H1 (cell line): Measurements from ENCODE around the gene EME2. TPM values are rescaled to one million over a fixed set of nuclear protein-coding genes. Genes with fewer than 3 reads are reported as not detected.

Experiments
- CEBPB ChIP-seq: IDR thresholded peaks from 2 replicates; pipeline ENCODE4 v1.6.1; 2012; ENCODE audit warnings: low read depth, low read length
- CHD1 ChIP-seq: IDR thresholded peaks from 2 replicates; pipeline ENCODE4 v1.6.1; 2012; ENCODE audit warnings: low read depth, low read length, improper control_type of control experiment
- CHD2 ChIP-seq: IDR thresholded peaks from 2 replicates; pipeline ENCODE4 v1.6.1; 2012; ENCODE audit warnings: low read length, improper control_type of control experiment
- CTBP2 ChIP-seq: IDR thresholded peaks from 2 replicates; pipeline ENCODE4 v1.7.0; 2011; ENCODE audit warnings: borderline replicate concordance, mild to moderate bottlenecking, moderate library complexity, mixed read lengths, low read length; ENCODE audit not compliant: insufficient read depth, insufficient read length
- EGR1 ChIP-seq: IDR thresholded peaks from 2 replicates; pipeline ENCODE4 v1.6.1; 2011; ENCODE audit warnings: low read depth, low read length, borderline replicate concordance
- GABPA ChIP-seq: IDR thresholded peaks from 2 replicates; pipeline ENCODE4 v1.6.1; 2011; ENCODE audit warnings: mild to moderate bottlenecking, low read length, moderate library complexity, borderline replicate concordance; ENCODE audit not compliant: insufficient read depth
- KDM4A ChIP-seq: IDR thresholded peaks from one replicate; pipeline ENCODE4 v1.7.1; 2012; ENCODE audit warnings: low read depth, mild to moderate bottlenecking, moderate library complexity, low read length, inconsistent platforms; ENCODE audit not compliant: severe bottlenecking
- KDM5A ChIP-seq: fragments of 200-600 bp; IDR thresholded peaks from 2 replicates; pipeline ENCODE4 v1.7.1; 2012; ENCODE audit warnings: mild to moderate bottlenecking, low read length, inconsistent platforms, mixed read lengths
- NRF1 ChIP-seq: IDR thresholded peaks from 2 replicates; pipeline ENCODE4 v1.6.1; 2011; ENCODE audit warnings: mild to moderate bottlenecking, low read depth, low read length, improper control_type of control experiment
- POLR2A ChIP-seq, 2 experiments: IDR thresholded peaks; 1 replicate in 1 of 2; 2 replicates in 1 of 2; pipeline ENCODE4 v1.6.1; 2011; ENCODE audit warnings: low read depth in 2 of 2, low read length in 2 of 2, mild to moderate bottlenecking in 2 of 2; ENCODE audit errors: control extremely low read depth in 1 of 2
- POLR2AphosphoS5 ChIP-seq: IDR thresholded peaks from 2 replicates; pipeline ENCODE4 v1.6.1; 2011; ENCODE audit warnings: low read depth, low read length
- RXRA ChIP-seq: IDR thresholded peaks from 2 replicates; pipeline ENCODE4 v1.6.1; 2011; ENCODE audit warnings: low read depth, mild to moderate bottlenecking, low read length, moderate library complexity; ENCODE audit not compliant: insufficient read depth
- SIN3A ChIP-seq, 2 experiments: IDR thresholded peaks in 1 of 2; conservative IDR thresholded peaks in 1 of 2; 2 replicates each; pipeline ENCODE4 v1.6.1; 2011 to 2012; ENCODE audit warnings: low read length in 2 of 2, improper control_type of control experiment in 1 of 2, low read depth in 1 of 2, mild to moderate bottlenecking in 1 of 2
- SP1 ChIP-seq: IDR thresholded peaks from 2 replicates; pipeline ENCODE4 v1.6.1; 2011; ENCODE audit warnings: low read depth, low read length
- SP2 ChIP-seq: IDR thresholded peaks from 2 replicates; pipeline ENCODE4 v1.6.1; 2012; ENCODE audit warnings: mild to moderate bottlenecking, low read length, inconsistent platforms
- SUZ12 ChIP-seq: fragments of 200-600 bp; sonication (generic); IDR thresholded peaks from 2 replicates; pipeline ENCODE4 v1.6.1; 2012; ENCODE audit warnings: mild to moderate bottlenecking, inconsistent platforms, low read length, moderate library complexity, mixed read lengths
- TAF1 ChIP-seq: IDR thresholded peaks from 2 replicates; pipeline ENCODE4 v1.6.1; 2011; ENCODE audit warnings: mild to moderate bottlenecking, low read depth, low read length
- YY1 ChIP-seq: IDR thresholded peaks from 2 replicates; pipeline ENCODE4 v1.6.1; 2011; ENCODE audit warnings: low read depth, mild to moderate bottlenecking, low read length
- polyA plus RNA-seq, 7 experiments: library from polyadenylated mRNA; depleted of rRNA in 3 of 7; stranded (reverse) in 5 of 7; unstranded in 2 of 7; fragments of >200 nt in 5 of 7; fragments of 200-250 nt in 2 of 7; gene quantifications; 1 replicate in 5 of 7; 2 replicates in 1 of 7; 4 replicates in 1 of 7; pipeline versions ENCODE4 v1.2.1 to v1.2.3, GENCODE V29; 2011 to 2013; ENCODE audit warnings: missing spikeins in 2 of 7, mixed read lengths in 2 of 7
- total RNA-seq: library from RNA; stranded (reverse); fragmentation: NEBNext Ultra II Directional; extraction: Animal tissue kit (Norgen Biotek cat#: 25700); gene quantifications from 2 replicates; pipeline ENCODE4 v1.2.1, GENCODE V29; 2021
- TF ChIP-seq, protein P1 (sequence below): IDR thresholded peaks from 2 replicates; pipeline ENCODE4 v1.6.1; 2012; ENCODE audit warnings: low read length, inconsistent platforms
- TF ChIP-seq, protein P2 (sequence below): IDR thresholded peaks from 2 replicates; pipeline ENCODE4 v1.6.1; 2011; ENCODE audit warnings: low read depth, mild to moderate bottlenecking, low read length; ENCODE audit not compliant: insufficient read depth
- TF ChIP-seq, protein P3 (sequence below): IDR thresholded peaks from 2 replicates; pipeline ENCODE4 v1.6.1; 2012; ENCODE audit warnings: inconsistent platforms

The EME2 gene
- total and polyA plus RNA-seq, 2 of the 8 experiments (the other 6 are each of a cell fraction or from before 2014, with no cell fraction given): 13.1 to 19.7 TPM

DNA sequence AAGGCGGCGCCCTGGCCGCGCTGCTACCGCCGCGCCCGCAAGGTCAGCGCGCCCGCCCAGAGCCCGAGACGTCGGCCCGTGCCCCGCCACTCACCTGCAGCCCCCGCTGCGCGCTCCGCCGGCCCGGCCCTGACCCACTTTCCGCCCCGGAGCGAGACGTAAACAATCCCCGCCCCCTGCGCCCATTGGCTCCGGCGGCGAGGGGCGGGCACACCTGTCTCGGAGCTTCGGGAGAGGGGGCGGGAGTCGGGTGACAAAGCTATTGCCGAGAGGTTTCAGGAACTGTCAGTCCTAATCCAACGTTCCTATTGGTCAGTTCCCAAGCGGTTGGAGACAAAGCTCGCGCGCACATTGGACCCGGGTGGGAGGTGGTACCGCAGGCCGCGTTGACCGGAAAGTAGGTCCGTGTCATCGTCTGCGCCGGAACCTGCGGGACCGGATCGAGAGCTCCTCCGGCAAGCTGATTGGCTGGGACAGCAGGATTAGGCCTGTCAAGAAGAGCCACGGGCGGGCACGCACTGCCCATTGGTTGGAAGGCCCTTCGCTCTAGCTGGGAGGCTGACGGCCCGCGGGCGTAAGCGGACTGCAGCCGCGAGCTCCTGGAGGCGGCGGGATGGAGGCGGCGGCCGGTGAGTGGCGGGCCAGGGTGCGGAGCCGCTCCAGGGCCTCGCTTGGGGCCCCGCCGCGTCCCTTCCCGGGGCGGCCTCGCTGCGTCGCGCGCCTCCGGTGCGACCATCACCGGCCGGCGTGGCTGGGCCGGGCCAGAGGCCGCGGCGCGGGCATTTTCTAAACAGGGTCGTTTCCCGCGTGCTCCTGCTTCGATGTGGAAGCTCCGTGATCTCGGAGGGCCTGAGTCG, 10.0 kb downstream of the EME2 start, which contains the start of the genes NUBP2 and SPSB3 (continued):
- TF ChIP-seq, protein P1, sequence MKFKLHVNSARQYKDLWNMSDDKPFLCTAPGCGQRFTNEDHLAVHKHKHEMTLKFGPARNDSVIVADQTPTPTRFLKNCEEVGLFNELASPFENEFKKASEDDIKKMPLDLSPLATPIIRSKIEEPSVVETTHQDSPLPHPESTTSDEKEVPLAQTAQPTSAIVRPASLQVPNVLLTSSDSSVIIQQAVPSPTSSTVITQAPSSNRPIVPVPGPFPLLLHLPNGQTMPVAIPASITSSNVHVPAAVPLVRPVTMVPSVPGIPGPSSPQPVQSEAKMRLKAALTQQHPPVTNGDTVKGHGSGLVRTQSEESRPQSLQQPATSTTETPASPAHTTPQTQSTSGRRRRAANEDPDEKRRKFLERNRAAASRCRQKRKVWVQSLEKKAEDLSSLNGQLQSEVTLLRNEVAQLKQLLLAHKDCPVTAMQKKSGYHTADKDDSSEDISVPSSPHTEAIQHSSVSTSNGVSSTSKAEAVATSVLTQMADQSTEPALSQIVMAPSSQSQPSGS: no peak
- TF ChIP-seq, protein P2, sequence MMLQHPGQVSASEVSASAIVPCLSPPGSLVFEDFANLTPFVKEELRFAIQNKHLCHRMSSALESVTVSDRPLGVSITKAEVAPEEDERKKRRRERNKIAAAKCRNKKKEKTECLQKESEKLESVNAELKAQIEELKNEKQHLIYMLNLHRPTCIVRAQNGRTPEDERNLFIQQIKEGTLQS: peak; percentile 18; the same call in 1 of the 2 replicates
- TF ChIP-seq TAF1 (peak; percentile 23; the same call in 1 of the 2 replicates), CHD1 (no peak), KDM5A (no peak; the same call in 1 of the 2 replicates), NRF1 (no peak), SP2 (peak; percentile 83), RXRA (no peak), YY1 (no peak), POLR2A (IDR thresholded peaks at IDR 0.05; ENCODE audit: control extremely low read depth in 1 of 2, low read depth in 2 of 2, low read length in 2 of 2) (no peak; a peak in 1 of 3 replicates), SP1 (peak; percentile 97; the same call in 1 of the 2 replicates), POLR2AphosphoS5 (peak; percentile 3), SIN3A (conservative IDR thresholded peaks at IDR 0.05 in 1 of 2, IDR thresholded peaks at IDR 0.05 in 1 of 2; ENCODE audit: low read depth in 1 of 2, low read length in 2 of 2) (no peak; a peak in 2 of 4 replicates), EGR1 (no peak), CEBPB (no peak), KDM4A (peak; percentile 62), CTBP2 (peak; percentile 56), CHD2 (peak; percentile 88), SUZ12 (no peak), GABPA (peak; percentile 92)
- TF ChIP-seq, protein P3, sequence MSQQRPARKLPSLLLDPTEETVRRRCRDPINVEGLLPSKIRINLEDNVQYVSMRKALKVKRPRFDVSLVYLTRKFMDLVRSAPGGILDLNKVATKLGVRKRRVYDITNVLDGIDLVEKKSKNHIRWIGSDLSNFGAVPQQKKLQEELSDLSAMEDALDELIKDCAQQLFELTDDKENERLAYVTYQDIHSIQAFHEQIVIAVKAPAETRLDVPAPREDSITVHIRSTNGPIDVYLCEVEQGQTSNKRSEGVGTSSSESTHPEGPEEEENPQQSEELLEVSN: no peak
- TF ChIP-seq, all 59 proteins: peak for 17
